HG03025 (cell line): ENCODE data around the gene GOLGA2.
A peak's percentile ranks its signal among the peaks of the same experiment; 100 is the strongest.

Experiments used
- ATAC-seq: cut with Tn5 transposase; IDR thresholded peaks from one replicate; pipeline ENCODE4 v1.9.1; 2021; ENCODE audit warnings: mild to moderate bottlenecking, moderate library complexity; ENCODE audit not compliant: unreplicated experiment, low FRiP score

GOLGA2 gene

DNA sequence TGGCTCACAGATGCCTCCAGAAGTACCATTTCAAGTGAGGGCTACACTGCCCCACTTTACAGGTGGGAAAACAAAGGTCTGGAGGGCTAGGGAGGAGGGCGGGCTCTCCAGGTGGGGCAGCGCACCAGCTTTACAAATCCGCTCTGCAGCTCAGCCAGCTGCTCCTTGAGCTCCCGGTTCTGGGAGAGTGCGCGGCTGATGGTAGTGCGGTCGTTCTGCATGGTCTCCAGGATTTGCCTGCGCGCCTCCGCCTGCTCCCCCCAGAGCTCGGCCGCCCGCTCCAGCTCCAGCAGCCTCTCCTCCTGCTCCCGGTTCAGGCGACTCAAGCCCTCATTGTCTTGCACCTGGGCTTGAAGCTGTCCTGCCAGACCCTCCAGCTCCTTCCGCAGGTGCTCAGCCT lies 15.5 kb downstream of the GOLGA2 start:
- no peak for ATAC-seq

DNA sequence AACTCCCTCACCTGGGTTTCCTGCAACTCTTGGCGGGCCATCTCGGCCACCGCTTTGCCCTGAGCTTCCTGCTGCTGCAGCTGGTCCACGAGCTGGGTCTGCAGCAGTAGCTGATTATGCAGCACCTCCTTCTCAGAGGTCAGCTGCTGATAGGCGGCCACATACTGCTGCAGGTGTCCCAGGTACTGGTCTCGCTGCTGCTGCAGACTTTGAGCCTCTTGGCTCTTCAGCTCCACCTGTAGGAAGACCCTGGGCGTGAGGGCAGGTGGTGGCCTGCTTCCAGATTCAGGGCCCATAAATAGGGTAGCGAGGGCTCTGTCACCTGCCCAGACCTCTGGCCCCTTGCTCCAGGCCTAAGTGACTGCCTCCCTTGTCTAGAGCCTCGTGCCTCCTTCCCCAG lies 16.7 kb downstream of the GOLGA2 start:
- no peak for ATAC-seq

DNA sequence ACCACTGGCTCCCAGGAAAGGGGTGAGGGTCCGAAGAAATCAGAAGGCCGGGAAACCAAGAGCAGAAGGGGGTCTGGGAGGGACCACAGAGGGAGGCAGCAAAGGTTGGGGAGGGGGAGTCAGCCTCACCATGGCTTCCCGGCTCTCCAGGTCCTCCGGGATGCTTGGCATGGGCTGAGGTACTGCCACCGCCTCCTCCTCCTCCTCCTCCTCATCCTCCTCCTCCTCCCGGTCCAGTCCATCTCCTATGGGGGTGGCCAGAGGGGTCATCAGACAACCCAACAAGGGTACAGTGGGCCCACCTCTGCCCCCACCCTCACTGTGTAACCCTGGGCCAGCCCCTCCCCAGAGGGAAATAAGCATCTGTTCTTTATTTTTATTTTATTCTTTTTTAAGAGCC lies 17.5 kb downstream of the GOLGA2 start:
- no peak for ATAC-seq

DNA sequence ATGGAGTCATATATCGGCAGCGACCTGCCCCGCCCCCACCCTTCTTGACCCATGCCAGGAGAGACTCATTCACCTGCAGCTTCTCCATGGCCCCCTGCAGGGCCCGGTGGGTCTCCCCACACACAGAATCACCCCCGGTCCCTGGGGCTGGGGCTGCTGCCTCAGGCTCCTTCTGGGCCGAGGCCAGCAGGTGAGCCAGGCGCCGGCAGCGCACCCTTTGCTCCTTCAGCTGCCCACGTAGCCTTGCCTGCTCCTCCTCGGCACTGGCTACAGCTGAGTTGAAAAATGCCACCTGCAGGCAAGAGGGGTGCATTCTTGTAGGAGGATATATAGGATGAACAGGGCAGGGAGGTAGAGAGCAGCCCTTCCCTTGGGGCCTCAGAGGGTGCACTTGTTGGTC lies 17.9 kb downstream of the GOLGA2 start:
- no peak for ATAC-seq

DNA sequence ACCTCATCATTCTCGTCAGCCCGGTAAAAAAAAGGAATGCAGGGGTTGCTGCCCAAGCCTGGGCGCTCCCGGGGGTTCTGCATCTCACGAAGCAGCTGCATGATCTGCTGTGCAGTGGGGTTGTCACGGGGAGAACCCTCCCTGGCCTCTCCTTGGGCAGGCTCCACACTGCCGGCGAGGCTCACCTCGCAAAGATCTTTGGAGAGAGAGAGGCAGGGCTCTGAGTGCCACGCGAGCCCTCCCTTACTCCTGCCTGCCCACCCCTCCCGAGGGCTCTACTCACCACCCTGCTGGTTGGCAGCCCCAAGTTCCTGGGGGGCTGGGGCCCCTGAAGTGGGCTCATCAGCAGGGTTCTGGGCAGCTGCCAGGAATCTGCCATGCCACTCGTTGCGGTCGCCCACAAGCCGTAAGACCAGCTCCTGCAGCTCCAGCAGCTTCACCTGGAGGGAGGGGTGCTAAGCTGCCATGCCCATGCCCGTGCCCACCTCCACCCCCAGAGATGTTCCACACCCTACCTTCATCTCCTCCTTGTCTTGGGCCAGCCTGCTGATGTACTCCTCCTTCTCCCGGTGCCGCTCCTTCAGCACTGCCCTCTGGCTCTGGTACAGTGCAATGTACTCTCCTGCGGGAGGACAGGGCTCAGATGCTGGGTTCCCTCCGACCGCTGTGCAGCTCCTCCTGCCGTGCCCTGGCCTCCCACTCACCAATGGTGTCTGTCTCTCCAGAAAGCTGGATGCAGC lies 18.6 kb downstream of the GOLGA2 start:
- no peak for ATAC-seq

DNA sequence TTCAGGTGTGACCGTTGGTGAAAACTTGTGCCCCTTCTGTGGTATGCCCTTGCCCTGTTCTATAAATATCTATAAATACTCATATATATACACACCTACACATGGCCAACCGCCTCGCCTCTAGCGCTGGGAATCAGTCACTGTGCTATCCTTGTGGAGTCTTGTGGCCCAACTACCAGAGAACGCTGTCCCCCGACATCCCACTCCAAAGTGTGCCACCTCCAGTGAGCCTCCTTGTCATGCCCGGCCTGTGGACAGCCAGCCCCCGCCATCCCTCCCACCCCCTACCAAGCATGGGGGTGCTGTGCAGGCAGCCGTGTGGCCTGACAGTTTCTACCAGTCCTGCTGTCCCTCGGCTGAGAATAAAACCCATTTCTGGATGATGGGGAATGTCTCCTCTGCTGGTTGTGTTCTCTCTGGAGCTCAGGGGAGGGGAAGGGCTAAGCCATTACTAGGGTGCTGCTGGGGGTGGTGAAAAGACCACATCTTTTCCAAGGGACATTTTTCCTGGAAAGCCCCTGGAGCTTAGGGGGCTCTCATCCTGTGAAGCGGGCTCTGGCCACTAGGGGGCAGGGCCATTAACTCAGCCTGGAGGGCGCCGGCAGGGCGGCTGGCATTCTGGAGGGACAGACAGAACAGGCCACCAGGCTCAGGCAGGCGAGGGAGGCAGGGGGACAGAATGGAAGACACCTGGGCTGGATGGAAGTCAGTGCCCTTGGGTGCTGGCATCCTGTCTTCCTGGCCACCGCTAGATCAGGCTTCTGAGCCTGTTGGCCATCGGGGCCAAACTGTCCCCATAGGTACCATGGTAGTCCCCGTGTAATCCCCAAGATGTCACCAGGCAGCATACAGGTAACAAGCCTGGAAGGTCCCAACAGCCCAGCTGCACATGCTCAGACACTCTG lies 20.7 kb downstream of the GOLGA2 start:
- no peak for ATAC-seq

DNA sequence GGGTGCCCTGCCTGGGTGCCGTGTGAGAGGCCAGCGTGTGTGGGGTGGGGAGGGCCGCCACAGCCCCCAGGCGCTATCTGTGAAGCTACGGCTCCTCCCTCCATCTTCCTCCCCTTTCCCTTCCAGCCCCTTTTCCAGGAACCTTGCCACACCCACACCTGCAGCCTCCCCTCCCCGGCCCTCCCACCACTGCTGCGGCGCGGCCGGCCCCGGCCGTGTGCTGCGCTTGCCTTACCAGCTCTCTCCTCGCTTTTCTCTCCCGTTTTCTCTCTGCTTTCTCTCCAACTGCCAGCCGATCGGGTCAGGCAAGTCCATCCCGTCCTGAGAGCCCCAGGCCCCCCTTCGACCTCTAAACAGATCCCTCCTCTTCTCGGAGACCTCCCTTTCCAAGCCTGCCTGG lies 21.4 kb downstream of the GOLGA2 start:
- no peak for ATAC-seq

DNA sequence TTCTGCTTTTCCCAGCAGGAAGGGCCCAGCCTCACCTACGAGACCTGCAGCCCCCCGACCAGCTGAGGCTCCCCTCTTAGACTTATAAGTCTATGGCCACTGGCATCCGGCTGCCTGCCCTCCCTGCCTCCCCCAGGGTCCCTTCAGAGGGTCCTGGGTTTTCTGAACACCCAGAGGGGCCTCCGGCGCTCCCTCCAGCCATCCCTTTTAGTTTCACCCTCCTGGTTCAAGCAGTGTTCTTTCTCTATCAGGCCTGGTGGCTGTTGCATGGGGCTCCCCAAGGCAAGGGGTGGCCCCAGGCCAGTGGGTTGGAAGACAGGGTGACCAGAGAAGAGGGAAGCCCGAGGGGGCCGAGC lies 21.8 kb downstream of the GOLGA2 start:
- ATAC-seq = no peak

DNA sequence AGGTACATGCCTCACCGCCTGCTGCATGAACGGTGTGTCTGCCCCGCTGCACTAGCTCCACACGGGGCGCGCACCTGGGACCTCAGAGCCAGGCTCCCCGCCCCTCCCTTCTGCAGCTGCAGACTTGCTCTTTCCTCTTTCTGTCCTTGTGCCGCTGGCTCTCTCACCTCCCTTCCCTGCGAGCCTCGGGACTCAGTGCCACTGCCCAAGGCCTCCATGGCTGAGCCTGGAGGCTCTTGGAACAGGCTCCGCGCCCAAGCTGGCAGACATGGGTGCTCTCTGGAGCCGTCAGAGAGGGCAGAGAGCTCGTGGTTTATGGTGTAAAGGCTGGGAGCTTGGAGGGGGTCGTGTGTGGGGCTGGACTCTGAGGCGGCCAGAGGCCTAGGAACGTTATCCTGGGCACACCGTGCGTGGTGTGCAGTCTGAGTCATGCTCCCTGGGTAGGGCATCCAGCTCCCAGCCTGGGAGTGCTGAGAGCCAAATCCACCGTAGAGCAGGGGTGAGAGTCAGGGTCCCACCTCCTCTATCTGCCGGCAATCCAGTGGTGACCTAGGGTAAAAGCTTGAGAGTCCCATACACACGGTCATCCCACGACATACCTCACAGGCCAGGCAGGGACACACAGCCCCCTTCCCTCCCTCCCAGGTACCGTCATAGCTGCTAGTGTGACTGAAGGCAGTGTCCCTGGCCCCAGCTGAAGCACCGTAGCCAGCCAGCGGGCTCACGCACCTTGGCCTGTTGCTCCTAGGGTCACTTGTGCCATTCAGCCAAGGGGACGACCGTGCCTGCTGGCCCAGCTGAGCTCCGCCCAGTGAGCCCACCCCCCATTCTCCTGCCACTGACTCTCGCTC lies 22.4 kb downstream of the GOLGA2 start:
- no peak for ATAC-seq

DNA sequence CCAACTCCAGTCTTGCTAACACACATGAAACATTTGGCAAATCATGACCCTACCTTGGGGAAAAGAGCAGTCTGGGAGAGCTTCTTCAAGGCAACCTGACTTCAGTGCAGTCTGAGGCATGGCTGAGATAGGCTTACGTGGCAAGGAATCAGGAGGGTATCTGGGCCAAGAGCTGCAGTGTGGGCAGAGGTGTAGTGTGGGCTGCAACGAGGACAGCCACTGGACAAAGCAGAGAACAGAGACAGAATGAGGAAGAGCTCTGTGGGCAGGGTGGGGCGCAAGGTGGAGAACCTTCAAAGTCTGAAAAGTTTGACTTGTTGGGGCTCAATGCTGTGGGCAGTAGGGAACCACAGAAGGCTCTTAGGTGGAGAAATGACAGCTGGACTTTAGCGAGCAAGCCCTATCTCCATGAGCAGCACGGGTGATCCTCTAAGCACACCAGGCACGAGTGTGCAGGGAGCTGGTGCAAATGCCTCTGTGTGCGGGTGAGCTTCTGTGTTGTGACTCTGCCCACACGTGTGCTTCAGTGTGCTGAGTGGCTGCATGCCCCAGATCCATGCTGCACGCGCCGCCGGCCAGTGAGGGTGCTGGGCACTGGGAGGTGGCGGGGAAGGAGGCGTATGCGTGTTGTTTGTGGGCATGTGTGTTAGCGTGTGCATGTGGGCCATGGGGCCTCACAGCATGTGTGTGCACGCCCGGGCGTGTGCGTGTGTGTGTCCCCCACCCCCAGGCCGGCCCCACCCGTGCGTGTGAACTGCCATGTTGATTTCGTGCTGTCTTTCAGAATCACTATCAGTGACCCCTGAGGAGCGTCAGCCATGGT lies 23.3 kb downstream of the GOLGA2 start:
- no peak for ATAC-seq

DNA sequence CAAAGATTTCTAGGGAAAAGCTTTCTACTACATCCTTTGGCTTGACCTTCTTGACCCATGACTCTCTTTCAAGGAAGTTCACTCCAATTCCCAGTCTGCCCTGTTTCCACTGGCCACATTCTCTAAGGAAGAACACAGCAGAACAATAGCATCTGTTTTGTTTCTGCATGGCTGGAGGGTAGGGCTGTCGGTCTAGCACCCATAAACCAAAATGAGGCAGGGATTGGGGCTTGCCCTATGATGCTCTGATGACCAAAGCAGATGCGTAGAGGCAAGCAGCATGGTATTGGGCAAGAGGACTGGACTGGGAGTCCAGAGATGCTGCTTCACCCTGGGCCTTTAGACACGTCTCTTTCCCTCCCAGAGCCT lies 24.1 kb downstream of the GOLGA2 start:
- no peak for ATAC-seq

DNA sequence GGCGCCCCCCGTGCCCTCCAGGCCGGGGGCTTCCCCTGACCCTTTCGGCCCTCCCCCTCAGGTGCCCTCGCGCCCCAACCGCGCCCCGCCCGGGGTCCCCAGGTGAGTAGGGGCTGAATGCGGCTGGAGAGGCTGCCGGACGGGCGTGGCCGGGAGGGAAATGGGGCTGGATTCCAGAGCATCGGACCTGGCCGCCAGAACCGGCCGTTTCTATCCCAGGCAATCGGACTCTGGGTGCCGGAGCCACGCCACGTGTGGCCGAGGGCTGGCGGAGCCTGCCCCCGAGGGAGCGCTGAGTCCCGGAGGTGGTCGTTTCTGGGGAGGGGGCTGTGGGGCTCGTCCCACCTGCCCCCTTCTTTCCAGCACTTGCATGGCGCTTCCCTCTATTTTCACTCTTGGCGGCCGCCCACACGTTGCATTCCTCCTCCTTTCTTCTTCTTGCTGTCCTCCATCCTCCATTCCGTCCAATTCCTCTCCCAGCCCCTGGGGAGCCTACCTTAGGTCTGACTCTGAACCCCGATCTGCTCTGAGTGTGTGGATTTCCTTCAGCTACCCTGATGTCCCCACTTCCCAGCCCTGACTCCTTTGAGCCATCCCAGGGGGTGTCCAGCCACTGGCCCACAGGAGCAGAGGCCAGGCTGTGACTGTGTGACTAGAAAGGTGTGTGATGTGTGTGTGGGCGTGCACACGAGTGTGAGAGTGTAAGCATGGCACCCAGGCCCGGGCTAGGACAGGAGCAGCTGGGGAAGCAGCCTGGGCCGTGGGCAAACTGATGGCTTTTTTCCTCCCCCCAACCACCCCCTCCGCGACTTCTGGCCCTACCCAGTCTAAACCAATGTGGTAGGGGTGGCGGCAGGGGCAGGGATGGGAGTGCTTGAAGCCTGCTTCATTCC lies 24.7 kb downstream of the GOLGA2 start:
- peak; percentile 22 for ATAC-seq

DNA sequence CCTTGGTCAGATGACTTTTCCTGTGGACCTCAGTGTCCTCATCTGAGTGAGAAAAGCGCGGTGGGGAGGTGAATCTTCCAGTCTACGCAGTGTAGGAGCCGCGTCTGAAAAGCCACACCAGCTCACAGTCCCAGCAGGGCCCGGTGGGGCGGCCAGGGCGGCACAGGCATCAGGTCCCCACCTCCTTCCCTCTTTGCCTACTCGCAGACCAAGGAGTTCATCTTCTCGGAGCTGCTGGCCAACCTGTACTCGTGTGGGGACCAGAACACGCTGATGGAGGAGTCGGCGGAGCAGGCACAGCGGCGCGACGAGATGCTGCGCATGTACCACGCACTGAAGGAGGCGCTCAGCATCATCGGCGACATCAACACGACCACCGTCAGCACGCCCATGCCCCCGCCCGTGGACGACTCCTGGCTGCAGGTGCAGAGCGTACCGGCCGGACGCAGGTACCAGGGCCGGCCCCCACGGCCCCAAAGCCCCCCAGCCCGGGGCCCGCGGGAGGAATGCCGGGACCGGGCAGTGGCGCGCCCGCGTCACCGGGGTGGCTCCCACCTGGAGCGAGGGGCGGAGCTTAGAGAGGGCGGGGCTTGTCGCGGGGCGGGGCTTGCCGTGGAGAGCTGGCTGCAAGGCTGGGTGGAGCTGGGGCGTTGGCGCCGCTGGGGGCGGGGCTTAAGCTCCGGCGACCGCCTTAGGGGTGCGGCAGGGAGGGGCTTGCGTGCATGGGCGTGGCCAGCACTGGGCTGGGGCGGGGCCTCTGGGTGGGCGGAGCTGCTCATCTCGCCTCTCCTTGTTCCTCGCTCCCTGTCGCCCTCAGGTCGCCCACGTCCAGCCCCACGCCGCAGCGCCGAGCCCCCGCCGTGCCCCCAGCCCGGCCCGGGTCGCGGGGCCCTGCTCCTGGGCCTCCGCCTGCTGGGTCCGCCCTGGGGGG lies 25.6 kb downstream of the GOLGA2 start:
- ATAC-seq = peak; percentile 50

DNA sequence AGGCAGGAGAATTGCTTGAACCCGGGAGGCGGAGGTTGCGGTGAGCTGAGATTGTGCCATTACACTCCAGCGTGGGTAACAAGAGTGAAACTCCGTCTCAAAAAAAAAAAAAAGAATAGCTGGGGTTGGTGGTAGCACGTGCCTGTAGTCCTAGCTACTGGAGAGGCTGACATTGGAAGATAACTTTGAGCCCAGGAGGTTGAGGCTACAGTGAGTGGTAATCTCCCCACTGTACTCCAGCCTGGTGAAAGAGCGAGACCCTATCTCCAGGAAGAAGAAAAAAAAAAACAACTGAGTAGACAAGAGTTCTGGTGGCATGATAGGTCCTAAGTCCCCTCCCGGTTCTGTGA lies 26.3 kb downstream of the GOLGA2 start:
- ATAC-seq = no peak

DNA sequence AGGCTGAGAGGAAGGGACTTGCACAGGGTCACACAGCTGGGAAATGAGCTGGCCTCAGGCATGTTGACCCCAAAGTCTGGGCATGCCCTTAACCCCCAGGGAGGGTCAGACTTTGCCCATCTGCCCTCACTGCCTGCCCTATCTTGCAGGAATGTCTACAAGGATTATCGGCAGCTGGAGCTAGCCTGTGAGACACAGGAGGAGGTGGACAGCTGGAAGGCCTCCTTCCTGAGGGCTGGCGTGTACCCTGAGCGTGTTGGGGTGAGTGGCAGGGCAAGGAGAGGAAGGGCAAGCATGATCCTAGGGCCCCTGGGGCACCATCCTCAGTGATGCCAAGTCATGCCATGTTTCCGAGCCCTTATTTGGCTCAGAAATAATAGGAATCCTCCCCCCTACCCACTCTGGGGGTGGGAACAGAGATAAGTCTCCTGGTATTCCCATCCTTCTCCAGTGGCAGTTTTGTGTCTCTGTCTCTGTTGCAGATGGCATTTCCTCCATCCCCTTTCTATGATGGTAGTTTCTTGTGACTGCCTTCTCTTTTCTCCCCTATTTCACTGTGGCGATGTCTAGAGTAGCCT lies 28.5 kb downstream of the GOLGA2 start:
- no peak for ATAC-seq

DNA sequence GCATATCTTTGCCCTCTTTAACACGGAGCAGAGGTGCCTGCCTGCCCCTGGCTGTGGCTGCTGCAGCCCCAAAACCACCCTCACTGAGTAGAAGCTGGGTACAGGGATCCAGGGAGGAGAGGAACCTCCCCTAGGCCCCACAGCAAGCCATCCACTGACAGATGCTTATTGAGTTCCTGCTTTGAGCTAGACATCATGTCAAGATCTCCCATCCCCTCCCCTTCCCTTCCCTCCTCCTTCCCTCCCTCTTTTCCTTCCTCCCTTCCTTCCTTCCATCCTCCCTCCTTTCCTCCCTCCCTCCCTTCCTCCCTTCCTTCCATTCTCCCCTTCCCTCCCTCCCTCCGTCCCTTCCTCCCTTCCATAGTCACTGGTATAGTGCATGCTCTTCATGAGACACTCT lies 29.3 kb downstream of the GOLGA2 start:
- no peak for ATAC-seq

DNA sequence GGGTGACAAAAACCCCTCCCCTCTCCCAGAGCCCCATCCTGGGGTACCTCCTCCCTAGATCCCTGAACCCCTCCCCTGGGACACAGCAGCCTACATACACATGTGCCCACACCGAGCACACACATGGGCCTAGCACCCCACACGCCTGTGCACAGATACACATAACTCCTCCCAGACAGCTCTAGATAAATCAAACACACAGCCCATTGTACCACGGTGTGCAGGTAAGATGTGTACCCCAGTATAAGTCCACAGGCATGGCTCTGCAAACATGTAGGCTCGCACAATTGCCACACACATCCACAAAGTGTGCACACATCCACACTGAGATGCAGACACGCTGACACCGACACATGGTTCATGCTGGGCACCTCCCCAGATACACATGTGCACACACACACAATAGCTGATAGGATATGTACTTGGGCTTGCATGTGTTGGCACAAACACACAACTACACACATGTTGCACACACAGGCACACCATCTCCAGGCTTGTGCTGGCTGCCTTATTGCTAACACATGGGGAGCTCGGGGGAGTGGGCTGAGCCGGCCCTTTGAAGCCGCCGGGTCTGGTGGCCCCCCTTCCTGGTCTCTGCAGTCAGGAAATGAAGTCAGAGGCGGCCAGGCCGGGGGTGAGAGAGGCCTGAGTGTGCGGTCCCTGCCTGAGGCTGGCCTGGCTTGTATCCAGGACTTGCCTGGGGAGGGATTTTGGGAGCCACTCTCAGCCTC lies 30.2 kb downstream of the GOLGA2 start:
- ATAC-seq = no peak
